Measurements from ENCODE around the gene SRGAP1.

SRGAP1 gene

DNA sequence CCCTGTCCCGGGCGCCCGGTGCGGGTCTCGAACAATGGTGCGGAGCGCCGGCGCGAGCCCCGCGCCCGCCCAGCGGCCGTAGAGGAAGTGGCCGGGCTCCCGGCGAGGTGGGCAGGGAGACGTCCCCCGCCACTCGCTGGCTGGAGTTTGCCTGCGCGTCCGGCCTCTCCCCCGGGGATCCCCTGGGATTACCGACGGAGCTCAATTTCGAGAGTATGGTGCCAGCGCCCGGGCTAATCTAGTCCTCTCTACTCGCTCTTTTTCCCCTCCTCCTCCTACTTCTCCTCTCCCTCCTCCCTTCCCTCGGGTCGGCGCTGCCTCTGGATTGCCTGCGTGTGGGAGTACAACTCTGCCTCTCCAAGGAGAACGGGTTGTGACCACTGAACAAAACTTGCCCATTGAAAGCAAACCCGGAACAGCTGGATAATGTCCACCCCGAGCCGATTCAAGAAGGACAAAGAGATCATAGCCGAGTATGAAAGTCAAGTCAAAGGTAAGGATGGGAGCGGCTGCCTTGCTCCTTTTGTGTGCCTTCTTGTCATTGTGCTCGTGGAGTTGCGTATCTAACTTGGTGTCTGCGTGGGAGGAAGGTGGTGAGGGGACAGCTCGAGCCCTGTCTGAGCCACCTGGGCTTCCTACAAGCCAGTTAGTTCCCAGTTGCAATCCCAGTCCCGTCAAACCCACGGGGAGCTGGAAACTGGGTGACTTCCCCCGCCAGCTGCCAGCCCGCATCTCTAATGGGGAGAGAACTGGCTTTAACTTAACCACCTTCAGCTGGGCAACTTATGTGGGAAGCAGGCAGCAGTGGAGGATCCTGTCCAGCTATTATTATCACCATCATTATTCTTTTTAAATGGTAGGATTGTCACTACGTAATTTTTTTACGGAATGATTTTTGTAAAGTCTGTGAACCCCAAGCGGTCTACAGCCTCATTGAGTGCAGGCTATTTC is at the start of gene SRGAP1:
SRGAP1 (plus strand) TSS at position 310 of the 951 bp plus-strand sequence; CDS start at position 427, 117 bp downstream.
- peak; percentile 78 for DNase-seq (ENCODE audit: low read depth)

- DNase-seq (ENCODE audit: low read depth), result no peak
Observed at GRCh38 chr12:63795032-63795687, 49.3 kb upstream of the SRGAP1 start.

DNA sequence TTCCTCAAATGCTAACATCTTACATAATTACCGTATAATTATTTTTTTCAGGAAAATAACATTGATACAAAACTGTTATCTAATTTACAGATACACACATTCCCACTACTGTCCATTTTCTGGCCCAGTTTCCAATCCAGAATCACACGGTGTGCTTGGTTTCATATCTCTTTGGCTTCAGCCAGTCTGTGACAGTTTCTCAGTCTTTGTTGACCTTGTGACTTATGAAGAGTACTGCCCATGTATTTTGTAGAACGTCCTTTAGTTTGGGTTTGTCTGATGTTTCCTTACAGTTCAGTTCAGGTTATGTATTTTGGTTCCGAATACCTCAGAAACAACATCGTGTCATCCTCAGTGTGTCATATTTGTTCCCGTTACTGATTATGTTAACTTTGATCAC is 48.6 kb upstream of the SRGAP1 start:
- no peak for DNase-seq (ENCODE audit: low read depth)

GRCh38 chr12:63802012-63802608 is 42.4 kb upstream of the SRGAP1 start:
- peak; percentile 21 for DNase-seq (ENCODE audit: low read depth)

DNA sequence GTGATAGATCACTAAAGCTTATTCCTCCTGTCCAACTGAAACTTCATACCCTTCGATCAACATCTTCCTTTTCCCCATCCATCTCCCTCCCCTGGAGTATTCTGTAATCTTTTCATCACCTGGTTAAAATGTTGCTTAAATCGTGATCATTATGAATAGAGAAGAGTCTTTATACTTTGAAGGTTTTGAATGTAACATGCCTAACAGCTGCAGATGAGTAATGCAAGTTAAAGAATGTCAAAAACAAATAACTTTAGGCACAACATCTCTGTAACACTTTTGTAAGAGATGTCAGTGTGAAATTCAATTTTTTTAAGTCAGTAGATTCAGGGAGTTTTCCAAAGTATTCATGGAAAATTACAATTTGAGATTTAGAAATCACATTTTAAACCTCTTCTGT is 39.8 kb upstream of the SRGAP1 start:
- DNase-seq (ENCODE audit: low read depth), result peak; percentile 31

- no peak for DNase-seq (ENCODE audit: low read depth)
Observed at GRCh38 chr12:63805704-63806672, 38.5 kb upstream of the SRGAP1 start.

DNA sequence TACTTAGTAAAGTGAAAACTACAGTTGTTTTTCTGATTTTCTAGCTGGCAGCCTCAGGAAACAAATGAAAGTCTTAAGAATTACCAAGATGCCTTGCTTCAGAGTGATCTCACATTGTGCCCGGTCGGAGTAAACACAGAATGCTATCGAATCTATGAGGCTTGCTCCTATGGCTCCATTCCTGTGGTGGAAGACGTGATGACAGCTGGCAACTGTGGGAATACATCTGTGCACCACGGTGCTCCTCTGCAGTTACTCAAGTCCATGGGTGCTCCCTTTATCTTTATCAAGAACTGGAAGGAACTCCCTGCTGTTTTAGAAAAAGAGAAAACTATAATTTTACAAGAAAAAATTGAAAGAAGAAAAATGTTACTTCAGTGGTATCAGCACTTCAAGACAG is 35.9 kb upstream of the SRGAP1 start:
- no peak for DNase-seq (ENCODE audit: low read depth)

- no peak for DNase-seq (ENCODE audit: low read depth)
Observed at GRCh38 chr12:63809566-63809965, 34.9 kb upstream of the SRGAP1 start.

GRCh38 chr12:63811334-63811733 is 33.2 kb upstream of the SRGAP1 start:
- DNase-seq (ENCODE audit: low read depth), result no peak

DNA sequence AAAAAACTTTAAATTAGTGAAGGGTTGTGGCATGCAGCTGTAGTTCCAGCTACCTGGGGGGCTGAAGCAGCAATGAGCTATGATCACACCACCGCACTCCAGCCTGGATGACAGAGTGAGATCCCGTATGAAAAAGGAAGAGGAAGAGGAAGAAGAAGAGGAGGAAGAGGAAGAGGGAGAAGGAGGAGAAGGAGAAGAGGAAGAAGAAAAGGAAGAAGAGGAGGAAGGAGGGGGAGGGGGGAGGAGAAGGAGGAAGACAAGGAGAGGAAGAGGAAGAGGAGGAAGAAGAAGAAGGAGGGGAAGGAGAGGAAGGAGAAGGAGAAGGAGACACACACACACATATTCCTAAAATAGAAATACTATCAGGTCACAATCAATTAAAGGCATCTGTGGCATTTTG is 32.7 kb upstream of the SRGAP1 start:
- DNase-seq (ENCODE audit: low read depth), result no peak

- no peak for DNase-seq (ENCODE audit: low read depth)
Observed at GRCh38 chr12:63814146-63814772, 30.2 kb upstream of the SRGAP1 start.

DNA sequence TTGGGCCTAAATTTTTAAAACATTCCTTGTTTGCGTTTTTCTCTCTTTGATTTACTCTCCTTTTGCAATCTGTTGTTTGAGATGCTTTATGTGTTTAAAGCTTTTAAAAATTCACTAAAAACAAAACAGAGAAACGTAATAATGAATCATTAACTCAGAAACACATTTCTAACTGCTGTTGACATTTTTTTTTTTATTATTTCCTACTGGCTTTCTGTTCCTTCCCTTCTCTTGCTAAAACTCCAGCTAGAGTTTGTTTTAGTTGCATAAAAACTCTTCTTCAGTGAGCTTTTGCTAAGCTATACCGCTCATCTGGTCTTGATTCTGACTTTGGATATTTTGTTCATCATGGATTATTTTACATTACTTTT is 29.0 kb upstream of the SRGAP1 start:
- no peak for DNase-seq (ENCODE audit: low read depth)

DNA sequence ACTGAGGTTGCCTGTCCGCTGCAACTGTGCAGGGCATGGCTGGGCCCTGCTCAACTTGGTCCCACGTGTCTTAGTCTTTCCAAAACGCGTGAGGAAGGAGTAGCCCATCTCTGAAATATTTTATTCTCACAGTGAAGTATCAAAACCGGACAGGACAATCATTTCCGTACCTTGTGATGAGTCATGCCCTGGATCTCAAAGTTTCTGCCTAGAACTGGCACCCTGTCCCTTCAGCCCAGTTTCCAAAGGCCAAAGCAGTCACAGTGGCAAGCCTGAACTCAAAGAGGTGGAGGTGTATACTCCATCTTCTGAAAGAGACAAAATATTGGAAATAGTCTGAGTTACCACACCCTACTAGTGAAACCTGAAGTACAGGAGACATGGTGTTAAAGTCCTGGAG is 28.5 kb upstream of the SRGAP1 start:
- no peak for DNase-seq (ENCODE audit: low read depth)

GRCh38 chr12:63820427-63820826 is 24.1 kb upstream of the SRGAP1 start:
- DNase-seq (ENCODE audit: low read depth), result no peak

- DNase-seq (ENCODE audit: low read depth), result peak; percentile 44
Observed at GRCh38 chr12:63821781-63822251, 22.7 kb upstream of the SRGAP1 start.

DNA sequence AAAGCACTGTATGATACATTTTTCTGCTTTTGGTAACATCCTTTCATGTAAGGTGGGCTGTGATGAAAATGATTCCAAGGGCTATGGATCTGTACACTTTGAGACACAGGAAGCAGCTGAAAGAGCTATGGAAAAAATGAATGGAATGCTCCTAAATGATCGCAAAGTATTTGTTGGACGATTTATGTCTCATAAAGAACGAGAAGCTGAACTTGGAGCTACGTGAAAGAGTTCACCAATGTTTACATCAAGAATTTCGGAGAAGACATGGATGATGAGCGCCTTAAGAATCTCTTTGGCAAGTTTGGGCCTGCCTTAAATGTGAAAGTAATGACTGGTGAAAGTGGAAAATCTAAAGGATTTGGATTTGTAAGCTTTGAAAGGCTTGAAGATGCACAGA is 22.1 kb upstream of the SRGAP1 start:
- peak; percentile 71 for DNase-seq (ENCODE audit: low read depth)

- no peak for DNase-seq (ENCODE audit: low read depth)
Observed at GRCh38 chr12:63823040-63823439, 21.5 kb upstream of the SRGAP1 start.

- peak; percentile 77 for DNase-seq (ENCODE audit: low read depth)
Observed at GRCh38 chr12:63826006-63826585, 18.4 kb upstream of the SRGAP1 start.

DNA sequence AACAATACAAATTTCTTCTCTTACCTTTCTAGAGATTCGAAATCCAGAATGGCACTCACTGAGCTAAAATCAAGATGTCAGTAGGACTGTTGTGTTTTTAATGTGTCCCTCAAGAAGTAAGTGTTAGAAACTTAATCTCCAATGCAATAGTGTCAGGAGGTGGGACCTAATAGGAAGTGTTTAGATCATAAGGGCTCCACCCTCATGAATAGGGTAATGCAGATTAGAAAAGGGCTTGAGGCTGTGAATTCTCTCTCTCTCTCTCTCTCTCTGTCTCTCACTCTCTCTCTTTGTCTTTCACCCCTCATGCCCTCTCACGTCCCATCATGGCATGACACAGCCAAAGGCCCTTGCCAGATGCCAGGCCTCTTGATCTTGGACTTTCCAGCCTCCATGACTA is 15.6 kb upstream of the SRGAP1 start:
- no peak for DNase-seq (ENCODE audit: low read depth)

GRCh38 chr12:63836046-63836445 is 8.5 kb upstream of the SRGAP1 start:
- DNase-seq (ENCODE audit: low read depth), result no peak

DNA sequence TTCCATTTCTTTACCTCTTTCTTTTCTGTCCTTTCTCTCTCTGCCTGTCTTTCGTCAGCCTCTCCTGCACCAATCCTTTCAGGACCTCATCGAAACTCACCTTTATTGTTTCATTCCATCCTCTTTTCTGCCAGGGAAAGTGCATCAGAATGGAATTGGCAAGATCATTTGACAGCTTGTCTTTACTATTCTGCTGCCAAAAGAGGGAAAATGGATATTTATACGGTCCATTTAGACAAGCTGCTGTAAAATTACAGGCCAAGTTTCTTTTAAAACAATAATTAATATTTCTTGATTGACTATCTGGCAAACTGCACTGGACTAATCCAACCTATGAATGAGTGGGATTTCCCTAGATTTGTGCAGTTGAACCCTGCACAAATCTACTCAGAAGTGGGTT is 7.6 kb upstream of the SRGAP1 start:
- DNase-seq (ENCODE audit: low read depth), result no peak
